ENCODE data around the gene SMCHD1. TPM values are rescaled to one million over a fixed set of nuclear protein-coding genes. Genes with fewer than 3 reads are reported as not detected.

SMCHD1 gene
- total RNA-seq, result 32.7 and 46.4 TPM in 2 replicates

DNA sequence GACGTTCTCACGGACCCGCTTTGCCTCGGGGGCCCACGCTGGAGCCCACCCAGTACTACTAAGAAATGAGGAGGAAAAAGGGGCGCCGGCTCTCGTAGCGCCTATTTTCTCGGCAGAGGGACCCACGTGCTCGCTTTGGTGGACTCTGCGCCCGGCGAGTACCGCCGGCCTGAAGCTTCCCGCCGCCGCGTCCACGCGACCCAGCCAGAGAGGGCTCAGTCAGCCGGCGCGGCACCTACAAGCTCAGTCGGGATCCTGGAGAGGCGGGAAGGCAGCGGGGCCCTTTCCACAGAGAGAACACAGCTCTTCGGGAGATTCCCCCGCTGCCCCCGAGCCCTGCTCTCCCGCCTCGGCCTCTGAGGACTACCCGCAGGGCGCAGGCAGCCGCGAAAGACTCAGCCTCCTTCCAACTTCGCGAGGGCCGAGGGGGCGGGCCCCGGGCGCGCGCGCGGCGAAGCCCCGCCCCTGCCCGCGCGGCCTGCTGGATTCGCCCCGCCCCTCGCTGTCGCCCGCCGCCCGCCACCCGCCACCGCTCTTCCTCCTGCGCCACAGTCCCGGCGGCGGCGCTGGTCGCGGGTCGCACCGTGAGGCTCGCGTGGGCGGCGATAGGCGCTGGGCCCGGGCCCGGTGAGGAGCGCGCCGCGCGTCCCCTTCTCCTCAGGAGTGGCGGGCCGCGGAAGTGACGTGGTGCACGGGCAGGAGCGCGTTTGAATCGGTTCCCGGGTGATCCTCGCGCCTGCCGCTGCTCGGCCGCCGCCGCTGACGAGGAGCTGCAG is at the start of gene SMCHD1:
SMCHD1 (plus strand) TSS at position 549 of the 776 bp plus-strand sequence. CDS start 350 bp downstream, outside the sequence.
- peak; percentile 80 to 87 for DNase-seq (ENCODE audit: low read depth in 2 of 2)

DNA sequence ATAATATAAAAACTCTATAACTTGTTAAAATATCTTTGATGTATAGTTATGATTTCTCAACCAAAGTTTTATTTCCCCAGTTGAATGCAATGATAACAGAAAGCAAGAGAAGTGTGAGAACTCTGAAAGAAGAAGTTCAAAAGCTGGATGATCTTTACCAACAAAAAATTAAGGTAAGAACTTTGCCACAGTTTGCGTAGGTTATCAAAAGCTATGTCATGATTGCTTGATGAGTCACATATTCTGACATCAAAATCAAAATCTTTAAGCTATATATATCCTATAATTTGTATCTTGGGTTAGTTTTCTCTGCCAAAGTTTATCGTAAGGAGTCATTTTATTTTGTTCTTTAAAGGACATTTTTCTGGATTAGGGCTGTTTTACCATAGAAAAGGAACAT is 49.2 kb upstream of the SMCHD1 start:
- DNase-seq (ENCODE audit: low read depth in 2 of 2), result peak; percentile 18 to 23

DNA sequence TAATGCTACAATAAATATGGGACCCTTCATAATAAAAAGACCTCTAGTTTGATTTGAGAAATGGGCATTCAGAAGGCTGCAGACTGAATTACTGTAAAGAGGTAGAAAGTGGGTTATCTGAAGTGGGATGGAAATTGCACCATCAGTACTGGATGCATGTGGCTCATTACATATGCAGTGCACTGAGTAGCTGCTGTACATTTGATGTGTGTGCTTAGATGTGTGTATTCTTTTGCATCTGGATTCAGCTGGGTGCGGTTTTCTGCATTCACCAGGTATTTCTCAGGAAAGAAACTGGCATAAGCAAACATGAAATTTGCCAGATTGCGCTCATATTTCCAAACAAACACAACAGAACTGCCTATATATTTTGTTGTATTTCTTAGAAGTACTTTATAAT is 45.9 kb upstream of the SMCHD1 start:
- no peak for DNase-seq (ENCODE audit: low read depth in 2 of 2)

DNA sequence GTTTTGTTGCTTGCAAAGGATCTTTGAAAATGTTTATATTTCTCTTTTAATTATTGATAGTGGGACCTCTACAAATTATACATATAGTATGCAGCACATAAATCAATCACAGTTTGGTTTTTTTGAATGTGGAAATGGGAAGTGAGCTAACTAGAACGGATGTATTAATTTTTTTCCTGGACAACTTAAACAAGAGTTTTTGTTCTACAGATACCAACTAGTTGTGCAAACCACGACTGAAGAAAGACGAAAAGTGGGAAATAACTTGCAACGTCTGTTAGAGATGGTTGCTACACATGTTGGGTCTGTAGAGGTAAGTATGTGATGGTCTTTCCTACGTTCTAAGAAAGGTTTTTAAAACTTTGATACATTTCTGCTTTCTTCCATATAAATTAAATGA is 45.0 kb upstream of the SMCHD1 start:
- no peak for DNase-seq (ENCODE audit: low read depth in 2 of 2)

DNA sequence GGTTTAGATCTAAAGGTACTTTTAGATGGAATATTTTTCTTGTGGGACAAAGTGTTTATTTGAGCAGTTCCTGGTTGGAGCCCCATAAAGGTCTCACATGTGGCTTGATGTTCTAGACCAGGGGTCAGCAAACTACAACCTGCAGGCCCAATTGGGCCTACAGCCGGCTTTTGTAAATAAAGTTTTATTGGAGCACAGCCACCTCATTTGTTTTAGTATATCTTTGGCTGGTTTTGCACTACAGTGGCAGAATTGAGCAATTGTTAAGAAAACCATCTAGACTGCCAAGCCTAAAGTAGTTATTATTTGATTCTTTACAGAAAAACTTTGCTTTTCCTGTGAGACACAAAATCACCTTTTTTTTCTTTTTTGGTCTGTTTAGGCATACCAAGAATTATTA is 42.5 kb upstream of the SMCHD1 start:
- DNase-seq (ENCODE audit: low read depth in 2 of 2), result no peak

DNA sequence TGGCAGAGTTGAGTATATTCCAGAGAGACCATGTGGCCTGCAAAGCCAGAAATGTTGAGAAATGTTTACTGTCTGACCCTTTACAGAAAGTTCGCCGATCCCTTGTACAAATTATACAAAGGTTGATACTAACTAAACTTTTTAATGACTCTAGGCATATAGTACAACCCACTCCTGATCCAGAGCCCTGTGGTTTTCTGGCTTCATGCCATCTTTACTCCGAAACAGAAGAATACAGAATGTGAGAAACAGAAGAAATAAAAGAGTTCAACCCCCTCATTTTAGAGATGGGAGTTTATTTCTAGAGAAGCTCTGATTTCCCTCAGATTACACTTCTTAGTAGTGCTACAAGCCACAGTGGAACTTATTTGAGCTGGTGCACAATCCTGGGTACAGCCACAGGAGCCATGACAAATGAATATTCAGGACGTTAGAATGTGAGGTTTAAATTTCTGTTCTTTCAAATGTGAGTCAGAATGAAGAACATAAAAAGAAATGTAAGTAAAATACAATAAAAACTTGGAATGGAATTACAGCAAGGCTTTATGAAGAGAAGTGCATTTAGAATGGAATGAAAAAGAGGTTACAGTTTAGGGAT is 38.0 kb upstream of the SMCHD1 start:
- no peak for DNase-seq (ENCODE audit: low read depth in 2 of 2)

DNA sequence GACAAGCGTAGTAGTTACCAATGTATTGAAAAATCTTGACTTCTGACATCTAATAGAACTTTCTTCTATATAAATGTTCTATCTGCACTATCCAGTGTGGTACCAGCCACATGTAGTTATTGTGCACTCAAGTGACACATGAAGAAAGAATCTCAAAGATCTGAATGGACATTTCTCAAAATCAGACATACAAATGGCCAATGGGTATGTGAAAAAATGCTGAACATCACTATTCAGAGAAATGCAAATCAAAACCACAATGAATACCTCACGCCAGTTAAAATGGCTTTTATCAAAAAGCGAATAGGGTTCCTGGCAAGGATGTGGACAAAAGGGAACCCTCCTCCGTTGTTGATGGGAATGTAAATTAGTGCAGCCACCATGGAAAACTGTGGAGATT is 37.5 kb upstream of the SMCHD1 start:
- no peak for DNase-seq (ENCODE audit: low read depth in 2 of 2)

DNA sequence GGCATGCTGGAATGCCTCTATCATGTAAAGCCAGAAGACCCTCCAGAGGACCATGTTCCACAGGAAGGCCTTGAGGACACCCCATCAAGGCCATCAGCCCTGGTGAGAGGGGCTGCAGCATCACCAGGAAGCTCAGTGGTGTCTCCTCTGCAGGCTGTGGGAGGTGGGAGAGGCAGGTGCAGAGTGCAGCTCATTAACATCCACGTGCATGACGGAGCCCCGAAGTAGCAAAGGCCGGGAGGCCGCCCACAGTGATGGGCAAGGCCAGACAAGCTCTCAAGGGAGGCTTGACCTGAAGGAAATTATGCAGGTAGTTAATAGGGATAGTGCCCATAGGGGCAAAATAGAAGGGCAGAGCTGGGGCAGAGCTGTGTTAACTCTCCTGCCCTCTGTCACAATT is 30.3 kb upstream of the SMCHD1 start:
- DNase-seq (ENCODE audit: low read depth in 2 of 2), result no peak

DNA sequence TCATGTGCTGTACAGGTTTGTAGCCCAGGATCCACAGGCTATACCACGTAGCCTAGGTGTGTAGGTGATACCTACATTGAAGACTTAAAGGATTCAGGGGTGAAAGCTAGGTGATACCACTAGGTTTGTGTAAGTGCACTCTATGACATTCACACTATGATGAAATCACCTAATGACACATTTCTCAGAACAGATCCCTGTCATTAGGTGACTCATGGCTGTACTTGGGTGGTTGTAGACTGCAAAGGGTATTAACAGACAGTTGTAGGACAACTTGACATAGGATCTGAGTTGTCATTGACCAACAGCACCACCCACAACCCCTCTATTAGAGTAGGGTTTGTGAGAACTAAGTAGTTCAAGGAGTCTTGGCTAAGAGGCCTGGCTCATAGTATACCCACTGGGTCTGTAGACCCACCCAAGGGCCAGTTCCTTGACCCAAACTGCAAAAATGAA is 27.7 kb upstream of the SMCHD1 start:
- no peak for DNase-seq (ENCODE audit: low read depth in 2 of 2)

DNA sequence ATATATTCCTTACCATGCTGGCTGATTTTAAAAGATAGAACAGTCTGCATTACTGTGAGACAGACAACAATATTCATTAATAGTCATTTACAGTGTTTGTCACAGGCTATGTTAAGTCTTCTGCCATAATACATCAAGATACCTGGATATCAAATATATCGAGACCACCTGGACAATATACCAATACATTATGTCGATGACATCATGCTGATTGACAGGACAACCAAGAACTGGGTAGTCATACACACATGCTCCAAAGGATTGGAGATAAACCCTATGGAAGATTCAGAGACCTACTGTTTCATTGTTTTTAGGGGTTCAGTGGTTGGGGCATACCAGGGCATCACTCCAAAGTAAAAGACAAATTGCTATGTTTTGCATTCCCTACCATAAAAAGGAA is 26.5 kb upstream of the SMCHD1 start:
- DNase-seq (ENCODE audit: low read depth in 2 of 2), result no peak

DNA sequence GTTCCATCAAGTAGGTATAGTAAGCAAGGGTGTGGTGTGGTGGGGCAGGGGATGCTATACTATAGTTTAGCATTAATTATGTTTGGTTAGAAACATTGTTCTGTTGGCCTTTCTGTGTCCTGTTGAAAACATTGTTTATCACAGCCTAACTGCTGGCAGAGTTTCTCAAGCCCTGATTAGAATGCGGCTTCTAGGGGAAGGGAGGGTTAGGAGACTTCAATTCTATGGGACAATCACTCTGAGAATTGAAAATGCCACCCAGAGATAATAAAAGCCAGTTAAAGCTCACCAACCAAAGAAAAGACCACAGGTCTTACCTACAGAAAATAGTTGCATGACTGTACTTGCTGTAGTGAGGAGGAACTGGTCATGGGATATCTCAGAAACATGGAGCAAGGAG is 19.9 kb upstream of the SMCHD1 start:
- no peak for DNase-seq (ENCODE audit: low read depth in 2 of 2)

DNA sequence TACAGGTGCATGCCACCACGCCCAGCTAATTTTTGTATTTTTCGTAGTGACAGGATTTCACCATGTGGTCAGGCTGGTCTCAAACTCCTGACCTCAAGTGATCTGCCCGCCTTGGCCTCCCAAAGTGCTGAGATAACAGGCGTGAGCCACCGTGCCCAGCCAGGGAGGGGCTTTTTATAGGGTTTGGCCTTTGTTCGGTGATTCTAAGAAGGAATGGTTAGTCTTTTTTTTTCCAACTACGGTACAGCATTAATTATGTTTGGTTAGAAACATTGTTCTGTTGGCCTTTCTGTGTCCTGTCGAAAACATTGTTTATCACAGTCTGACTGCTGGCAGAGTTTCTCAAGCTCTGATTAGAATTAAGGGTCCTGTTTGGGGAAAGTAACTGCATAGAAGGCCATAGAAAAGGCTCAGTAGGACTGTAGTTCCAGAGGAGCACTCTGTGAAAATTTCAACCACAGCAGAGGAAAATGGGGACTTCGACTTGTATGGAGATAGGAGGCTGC is 19.3 kb upstream of the SMCHD1 start:
- no peak for DNase-seq (ENCODE audit: low read depth in 2 of 2)

DNA sequence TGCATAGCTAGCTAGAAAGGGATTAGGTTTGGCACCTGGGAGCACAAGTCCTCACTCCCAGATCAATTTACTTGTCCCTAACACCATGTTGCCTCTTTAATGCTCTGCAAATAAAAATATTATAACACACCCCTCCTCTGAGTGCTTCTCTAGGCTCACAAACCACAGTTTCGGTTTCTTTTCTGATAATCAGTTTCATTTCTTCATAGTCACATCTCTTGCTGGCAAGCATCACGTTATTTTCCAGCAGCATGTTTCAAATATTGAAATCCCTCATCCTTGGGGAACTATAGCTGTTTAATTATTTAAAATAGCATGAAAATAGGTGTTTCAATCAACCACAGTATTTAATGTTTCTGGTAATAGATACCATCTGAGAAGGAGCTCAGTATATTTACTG is 13.9 kb upstream of the SMCHD1 start:
- DNase-seq (ENCODE audit: low read depth in 2 of 2), result peak; percentile 54 to 58

DNA sequence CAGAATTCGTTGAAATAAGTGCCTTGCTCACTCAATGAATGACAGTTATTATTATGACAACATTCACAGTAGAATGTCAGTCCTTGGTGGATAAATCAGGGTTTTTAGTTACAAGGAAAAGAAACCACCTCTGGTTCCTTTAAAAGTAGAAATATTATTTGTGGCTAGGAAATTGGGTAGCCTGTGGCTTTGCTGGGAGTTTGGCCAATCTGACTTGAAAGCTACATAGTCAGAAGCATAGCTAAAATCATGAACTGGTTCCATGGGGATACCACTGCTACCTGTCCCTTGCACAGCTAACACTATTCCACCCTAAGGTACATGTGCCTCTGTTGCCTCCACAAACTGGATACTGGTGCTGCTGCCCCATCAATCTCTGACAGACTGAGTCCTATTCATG is 12.8 kb upstream of the SMCHD1 start:
- DNase-seq (ENCODE audit: low read depth in 2 of 2), result no peak

DNA sequence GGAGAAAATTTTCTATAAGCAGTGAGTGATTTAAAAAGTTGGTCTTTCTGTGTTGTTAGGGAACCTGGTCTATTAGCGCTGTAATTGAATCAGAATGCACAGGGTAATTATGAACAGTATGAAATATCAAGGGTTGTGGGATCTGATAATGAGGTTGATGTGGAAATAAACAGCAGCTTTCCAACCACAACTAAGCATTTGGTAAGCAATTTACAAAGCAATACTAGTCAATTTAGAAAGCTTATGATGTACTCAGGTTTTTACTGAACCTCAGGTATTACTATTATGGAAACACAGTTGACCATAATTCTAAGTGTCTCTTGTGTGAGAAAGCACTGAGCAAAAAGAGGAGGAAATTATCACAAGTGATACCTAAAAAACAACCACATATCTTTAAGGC is 11.0 kb upstream of the SMCHD1 start:
- no peak for DNase-seq (ENCODE audit: low read depth in 2 of 2)

DNA sequence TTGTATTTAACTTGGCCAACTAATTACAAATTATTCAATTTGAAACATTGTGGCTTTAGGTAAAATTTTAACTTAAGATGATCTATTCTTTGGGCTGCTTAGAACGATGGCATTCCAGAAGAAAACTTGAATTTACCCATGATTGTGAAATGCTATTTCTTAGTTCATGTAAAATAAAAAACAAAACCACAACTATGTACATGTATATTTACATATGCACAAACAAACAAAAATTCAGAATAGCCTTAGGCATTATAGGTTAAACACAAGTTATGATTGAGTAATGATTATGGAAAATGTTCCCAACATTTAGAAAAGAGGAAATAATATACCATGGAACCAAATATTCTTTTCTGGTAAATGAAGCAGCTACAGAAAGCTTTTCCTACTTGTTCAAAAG is 3.5 kb upstream of the SMCHD1 start:
- no peak for DNase-seq (ENCODE audit: low read depth in 2 of 2)

DNA sequence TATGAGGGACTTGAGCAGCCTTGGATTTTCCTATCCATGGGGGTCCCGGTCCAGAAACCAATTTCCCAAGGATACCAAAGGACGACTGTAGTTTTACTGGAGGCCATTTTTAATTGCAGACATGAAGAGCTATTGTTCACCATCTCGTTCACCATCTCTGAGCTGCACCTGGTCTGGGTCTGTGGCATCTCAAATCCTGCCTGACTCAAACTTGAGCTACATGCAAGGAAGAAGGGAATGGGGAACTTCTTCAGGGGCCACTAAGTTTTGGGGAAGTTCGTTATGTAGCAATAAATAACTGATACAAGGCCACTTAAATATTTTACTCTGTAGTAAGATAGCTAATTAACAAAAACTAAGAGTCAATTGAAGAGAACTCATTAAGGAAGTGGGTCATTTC is 2.1 kb upstream of the SMCHD1 start:
- no peak for DNase-seq (ENCODE audit: low read depth in 2 of 2)

DNA sequence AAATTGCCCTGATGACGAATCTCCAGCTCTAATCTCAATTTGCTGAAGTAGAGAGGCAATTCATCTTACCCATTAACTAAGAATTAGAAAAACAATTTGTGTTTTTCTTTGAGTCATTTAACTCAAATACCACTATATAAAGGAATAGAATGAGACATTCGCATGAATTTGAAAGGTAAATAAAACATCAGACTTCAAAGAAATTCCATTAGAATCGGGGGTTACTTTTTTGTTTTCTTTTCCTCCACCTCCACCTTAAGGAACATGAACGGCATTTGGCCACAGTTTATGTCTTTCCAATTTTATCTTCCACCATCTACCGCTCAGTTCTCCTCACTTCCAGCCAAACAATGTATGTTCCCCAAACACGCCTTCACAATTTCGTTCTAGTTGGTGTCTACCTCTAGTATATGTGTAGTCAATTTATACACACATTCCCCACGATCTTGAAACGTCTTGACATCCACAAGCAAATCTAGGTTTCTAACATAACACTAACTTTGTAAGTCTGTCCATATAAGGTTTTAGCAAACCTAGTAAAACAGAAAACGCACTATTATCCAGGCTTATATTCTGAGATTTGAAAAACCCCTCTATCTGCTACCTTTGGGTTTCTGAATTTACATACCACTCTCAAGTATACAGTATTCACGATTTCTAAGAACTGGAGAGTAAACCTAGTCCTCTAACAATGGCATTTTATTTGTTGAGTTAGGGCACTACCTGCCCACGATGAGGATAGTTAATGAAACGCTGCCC is 1.2 kb upstream of the SMCHD1 start:
- no peak for DNase-seq (ENCODE audit: low read depth in 2 of 2)

DNA sequence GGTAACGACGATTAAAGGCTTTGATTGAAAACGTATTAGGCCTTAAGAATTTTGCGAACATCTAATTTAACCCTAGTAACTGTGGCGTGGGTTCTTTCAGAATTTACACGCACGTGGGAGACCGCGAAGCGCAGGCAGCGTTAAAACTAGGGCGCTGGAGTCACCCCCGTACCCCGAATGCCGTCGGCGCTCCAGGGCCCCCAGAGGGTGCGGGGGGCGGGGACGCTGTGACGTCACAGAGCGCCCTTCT is 673 bp upstream of the SMCHD1 start:
- no peak for DNase-seq (ENCODE audit: low read depth in 2 of 2)

DNA sequence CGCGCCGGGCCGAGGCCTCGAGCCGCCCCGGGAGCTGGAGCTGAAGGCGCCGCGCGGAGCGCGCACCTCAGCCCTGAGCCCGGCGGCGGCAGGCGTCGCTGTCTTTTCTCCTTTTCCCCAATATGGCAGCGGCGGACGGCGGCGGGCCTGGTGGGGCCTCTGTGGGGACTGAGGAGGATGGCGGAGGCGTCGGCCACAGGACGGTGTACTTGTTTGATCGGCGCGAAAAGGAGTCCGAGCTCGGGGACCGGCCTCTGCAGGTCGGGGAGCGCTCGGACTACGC is 369 bp downstream of the SMCHD1 start:
- no peak for DNase-seq (ENCODE audit: low read depth in 2 of 2)

DNA sequence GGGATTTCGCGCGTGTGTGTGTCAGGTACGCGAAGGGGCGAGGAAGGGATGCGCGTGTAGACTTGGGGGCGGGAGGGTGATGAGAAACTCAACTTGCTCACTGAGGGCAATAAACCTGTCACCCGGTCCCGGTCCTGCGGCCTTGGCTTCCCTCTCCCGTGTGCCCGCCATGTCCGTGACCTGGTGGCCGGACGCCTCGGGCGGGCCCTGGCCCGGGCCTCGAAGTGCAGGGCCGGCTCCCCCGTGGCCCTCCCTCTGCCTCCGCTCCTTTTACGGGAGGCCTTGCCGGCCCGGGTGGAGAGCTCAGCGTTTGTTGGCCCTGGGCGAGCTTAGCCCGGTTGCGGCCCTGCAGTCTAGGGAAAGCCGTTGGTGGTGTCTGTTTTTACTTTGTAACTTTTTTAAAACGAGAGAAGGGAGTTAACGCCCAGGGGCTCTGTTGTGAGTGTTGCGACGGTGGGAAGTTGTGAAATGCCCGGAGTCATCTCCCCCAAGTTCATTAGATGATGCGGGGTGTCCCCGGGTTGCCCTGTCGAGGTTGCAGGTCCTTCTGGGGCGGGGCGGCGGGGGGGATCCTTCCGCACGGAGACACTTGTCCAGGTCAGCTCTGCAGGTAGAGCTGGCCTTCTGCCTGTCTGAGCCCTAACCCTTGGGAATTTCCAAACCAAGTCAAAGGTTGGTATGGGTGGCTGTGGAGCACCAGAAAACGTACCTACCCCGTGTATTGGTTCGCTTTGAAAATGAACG is 883 bp downstream of the SMCHD1 start:
- DNase-seq (ENCODE audit: low read depth in 2 of 2), result peak; percentile 56 to 59

DNA sequence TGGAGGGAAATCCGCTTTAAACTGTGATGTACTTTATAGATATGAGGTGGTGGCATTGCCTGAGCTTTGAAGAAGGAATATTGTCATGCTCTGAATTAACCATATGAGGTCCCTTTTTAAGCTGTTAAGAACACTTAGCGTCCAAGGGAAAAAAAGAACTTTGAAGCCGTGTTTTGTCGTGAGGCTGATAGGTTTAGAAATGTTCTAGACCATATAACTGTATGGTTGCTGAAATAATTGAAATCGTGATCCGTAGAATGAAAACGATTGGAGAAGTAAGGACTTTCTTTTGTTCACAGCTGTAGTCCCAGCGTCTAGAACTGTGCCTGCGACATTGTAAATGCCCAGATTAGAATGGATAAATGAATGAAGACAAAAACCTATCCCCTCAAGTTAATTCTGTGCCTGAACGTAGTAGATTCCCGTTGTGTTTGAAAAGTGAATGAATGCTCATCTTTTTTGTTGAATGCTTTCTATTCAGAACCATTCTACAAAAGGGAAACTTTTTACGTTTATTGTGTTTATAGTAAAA is 1.5 kb downstream of the SMCHD1 start:
- peak; percentile 8 to 13 for DNase-seq (ENCODE audit: low read depth in 2 of 2)
